Medulla oblongata (tissue), 1 donor: ENCODE data around the gene ARL8B.
"Not testable (repeated sequence)": the region's sequence is repeated elsewhere in the genome, so short reads cannot be mapped to it uniquely, and the experiment has no call there.

Experiments used
- DNase-seq: peaks from one replicate; pipeline ENCODE4 v3.0.0-alpha.2; 2015; ENCODE audit errors: extremely low spot score

The ARL8B gene

GRCh38 chr3:5122030-5122740 is at the start of gene ARL8B:
TSS of gene ARL8B (plus strand) at chr3:5122292. CDS start at chr3:5122466, 174 bp downstream.
- peak; percentile 88 for DNase-seq

GRCh38 chr3:5073374-5074085 is 48.6 kb upstream of the ARL8B start:
- DNase-seq, result no peak

GRCh38 chr3:5078151-5078550 is 43.9 kb upstream of the ARL8B start:
- DNase-seq, result no peak

GRCh38 chr3:5079761-5080160 is 42.3 kb upstream of the ARL8B start:
- DNase-seq, result no peak

- no peak for DNase-seq
Measured at GRCh38 chr3:5080779-5081550, 41.1 kb upstream of the ARL8B start.

GRCh38 chr3:5081973-5082788 is 39.9 kb upstream of the ARL8B start:
- DNase-seq, result not testable (repeated sequence)

GRCh38 chr3:5082789-5083115 is 39.3 kb upstream of the ARL8B start:
- DNase-seq, result no peak

GRCh38 chr3:5084224-5084623 is 37.9 kb upstream of the ARL8B start:
- no peak for DNase-seq

GRCh38 chr3:5086708-5087107 is 35.4 kb upstream of the ARL8B start:
- DNase-seq, result no peak

GRCh38 chr3:5087209-5087608 is 34.9 kb upstream of the ARL8B start:
- no peak for DNase-seq

GRCh38 chr3:5090197-5090596 is 31.9 kb upstream of the ARL8B start:
- DNase-seq, result no peak

GRCh38 chr3:5092018-5092417 is 30.1 kb upstream of the ARL8B start:
- no peak for DNase-seq

GRCh38 chr3:5093731-5094130 is 28.4 kb upstream of the ARL8B start:
- DNase-seq, result no peak

GRCh38 chr3:5095886-5096285 is 26.2 kb upstream of the ARL8B start:
- DNase-seq, result peak; percentile 25

GRCh38 chr3:5096336-5097008 is 25.6 kb upstream of the ARL8B start:
- DNase-seq, result peak; percentile 6

GRCh38 chr3:5098346-5098745 is 23.7 kb upstream of the ARL8B start:
- no peak for DNase-seq

GRCh38 chr3:5102532-5102931 is 19.6 kb upstream of the ARL8B start:
- DNase-seq, result no peak

- DNase-seq, result no peak
Measured at GRCh38 chr3:5103743-5104142, 18.3 kb upstream of the ARL8B start.

GRCh38 chr3:5105050-5105449 is 17.0 kb upstream of the ARL8B start:
- DNase-seq, result no peak

- DNase-seq, result not testable (repeated sequence)
Measured at GRCh38 chr3:5106371-5106770, 15.7 kb upstream of the ARL8B start.

- DNase-seq, result not testable (repeated sequence)
Measured at GRCh38 chr3:5106933-5107334, 15.2 kb upstream of the ARL8B start.
